Thoracic aorta (tissue), 2 donors: ENCODE results near the gene SERTM1. TPM values are rescaled to one million over a fixed set of nuclear protein-coding genes. Genes with fewer than 3 reads are reported as not detected.

ENCODE experiments used
- ATAC-seq: fragments of 150-250 bp; one replicate; pipeline ENCODE4 v1.8.0; 2017; ENCODE audit warnings: low read depth; ENCODE audit not compliant: insufficient number of reproducible peaks, low FRiP score
- DNase-seq: peaks from one replicate; pipeline ENCODE4 v3.0.0-alpha.2; 2020; ENCODE audit warnings: low spot score
- H3K27ac ChIP-seq, 2 donors: fragments of 200-600 bp; sonication (generic); 1 replicate in 1 of 2; 2 replicates in 1 of 2; pipeline ENCODE4 v1.5.1; 2016; ENCODE audit warnings: mild to moderate bottlenecking in 2 of 2, moderate library complexity in 2 of 2
- H3K27me3 ChIP-seq: fragments of 200-600 bp; sonication (generic); replicated peaks from 2 replicates; pipeline ENCODE4 v1.6.0; 2016; ENCODE audit warnings: mild to moderate bottlenecking; ENCODE audit not compliant: insufficient read depth
- H3K36me3 ChIP-seq: fragments of 200-600 bp; sonication (generic); one replicate; pipeline ENCODE4 v1.5.1; 2016
- H3K4me1 ChIP-seq, 2 donors: fragments of 200-600 bp; sonication (generic); 1 replicate in 1 of 2; 2 replicates in 1 of 2; pipeline versions ENCODE4 v1.5.1 to v1.6.0; 2016; ENCODE audit warnings: low read depth in 2 of 2, mild to moderate bottlenecking in 1 of 2; ENCODE audit not compliant: control insufficient read depth in 1 of 2
- H3K4me3 ChIP-seq: fragments of 200-600 bp; sonication (generic); 2 replicates; pipeline ENCODE4 v1.5.1; 2016; ENCODE audit warnings: mild to moderate bottlenecking
- H3K9me3 ChIP-seq: fragments of 200-600 bp; sonication (generic); 2 replicates; pipeline ENCODE4 v1.5.1; 2016
- total RNA-seq, 2 donors: library from RNA; depleted of rRNA; stranded (reverse); fragments of >200 nt; gene quantifications; one replicate each; pipeline versions ENCODE4 v1.1.0 to v1.2.3, GENCODE V29; 2016
- TF ChIP-seq, protein P1 (sequence below): fragments of 200-600 bp; sonication (generic); IDR thresholded peaks from one replicate; pipeline ENCODE4 v1.5.1; 2019; ENCODE audit warnings: antibody characterized with exemption

SERTM1 gene
- total RNA-seq, 2 donors from 2014 or later: not detected

DNA sequence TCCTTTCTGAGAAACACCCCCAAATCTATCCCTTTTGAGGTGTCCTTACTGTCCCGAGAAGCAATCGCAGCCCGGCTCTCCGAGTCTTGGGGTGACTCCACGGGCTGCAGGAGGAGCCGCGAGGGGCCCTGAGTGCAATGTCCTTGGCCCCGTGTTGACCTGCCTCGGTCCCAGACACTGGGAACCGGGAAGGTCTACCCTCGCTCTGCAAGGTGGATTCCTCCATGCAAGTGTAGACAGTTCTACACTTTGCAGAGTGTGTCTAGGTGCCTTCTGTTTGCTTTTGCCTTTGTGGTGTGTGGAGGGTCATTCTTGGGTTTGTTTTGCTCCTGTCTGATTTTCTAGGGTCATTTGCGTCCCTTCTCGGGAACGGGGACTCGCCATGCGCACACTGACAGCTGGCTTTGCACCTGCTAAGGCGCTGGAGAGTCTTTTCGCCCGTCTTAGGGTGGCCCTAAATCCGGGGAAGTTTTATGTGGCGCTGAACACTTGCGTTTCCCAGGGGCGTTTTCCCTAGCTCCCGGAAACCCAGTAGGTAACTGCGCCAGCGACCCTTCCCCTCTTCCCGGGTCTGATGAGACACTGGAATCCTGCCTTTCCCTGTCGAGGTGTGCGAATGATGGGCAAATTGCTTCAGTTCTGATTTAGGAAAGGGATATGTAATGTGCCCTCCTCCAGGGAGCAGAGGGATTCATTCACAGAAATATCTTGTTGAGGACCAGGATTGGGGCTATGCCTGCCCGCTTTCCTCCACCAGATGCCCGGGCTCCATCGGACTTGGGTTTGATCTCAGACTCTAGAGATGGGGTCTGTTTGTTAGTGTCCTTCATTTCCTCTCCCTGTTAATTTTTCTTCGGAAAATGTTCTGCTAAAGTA lies 755 bp downstream of the SERTM1 start:
- TF ChIP-seq, protein P1, sequence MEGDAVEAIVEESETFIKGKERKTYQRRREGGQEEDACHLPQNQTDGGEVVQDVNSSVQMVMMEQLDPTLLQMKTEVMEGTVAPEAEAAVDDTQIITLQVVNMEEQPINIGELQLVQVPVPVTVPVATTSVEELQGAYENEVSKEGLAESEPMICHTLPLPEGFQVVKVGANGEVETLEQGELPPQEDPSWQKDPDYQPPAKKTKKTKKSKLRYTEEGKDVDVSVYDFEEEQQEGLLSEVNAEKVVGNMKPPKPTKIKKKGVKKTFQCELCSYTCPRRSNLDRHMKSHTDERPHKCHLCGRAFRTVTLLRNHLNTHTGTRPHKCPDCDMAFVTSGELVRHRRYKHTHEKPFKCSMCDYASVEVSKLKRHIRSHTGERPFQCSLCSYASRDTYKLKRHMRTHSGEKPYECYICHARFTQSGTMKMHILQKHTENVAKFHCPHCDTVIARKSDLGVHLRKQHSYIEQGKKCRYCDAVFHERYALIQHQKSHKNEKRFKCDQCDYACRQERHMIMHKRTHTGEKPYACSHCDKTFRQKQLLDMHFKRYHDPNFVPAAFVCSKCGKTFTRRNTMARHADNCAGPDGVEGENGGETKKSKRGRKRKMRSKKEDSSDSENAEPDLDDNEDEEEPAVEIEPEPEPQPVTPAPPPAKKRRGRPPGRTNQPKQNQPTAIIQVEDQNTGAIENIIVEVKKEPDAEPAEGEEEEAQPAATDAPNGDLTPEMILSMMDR: no peak
- H3K4me1 ChIP-seq: no peaks in the 10 kb centered on the region
- no peaks in the 10 kb centered on the region for H3K27me3 ChIP-seq
- ATAC-seq: no peak
- no peaks in the 10 kb centered on the region for H3K9me3 ChIP-seq
- no peak overlapping the region for H3K27ac ChIP-seq
- DNase-seq: no peak
- H3K4me3 ChIP-seq: no peak overlapping the region
- no peaks in the 10 kb centered on the region for H3K36me3 ChIP-seq

DNA sequence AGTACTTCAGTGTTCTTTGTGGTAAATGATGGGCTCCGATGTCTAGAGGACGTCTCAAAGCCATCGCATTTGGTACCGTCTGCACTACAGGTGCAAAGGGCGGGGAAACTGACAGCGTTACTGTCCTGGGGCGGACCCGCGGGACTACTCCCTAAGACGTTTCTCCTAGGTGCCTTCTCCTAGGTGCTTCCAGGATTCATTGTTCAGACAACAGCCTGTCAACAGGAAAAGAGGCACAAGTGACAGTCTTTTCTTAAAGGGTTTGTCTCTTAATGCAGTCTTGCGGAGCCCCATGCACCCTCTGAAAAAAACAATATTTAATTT lies 1.4 kb downstream of the SERTM1 start:
- Histone ChIP-seq H3K4me3 (no peak overlapping the region), H3K36me3 (no peaks in the 10 kb centered on the region), H3K27ac (no peak overlapping the region), H3K9me3 (no peaks in the 10 kb centered on the region), H3K4me1 (no peaks in the 10 kb centered on the region), H3K27me3 (no peaks in the 10 kb centered on the region)
- TF ChIP-seq, protein P1: no peak
- DNase-seq: no peak
- ATAC-seq: no peak

DNA sequence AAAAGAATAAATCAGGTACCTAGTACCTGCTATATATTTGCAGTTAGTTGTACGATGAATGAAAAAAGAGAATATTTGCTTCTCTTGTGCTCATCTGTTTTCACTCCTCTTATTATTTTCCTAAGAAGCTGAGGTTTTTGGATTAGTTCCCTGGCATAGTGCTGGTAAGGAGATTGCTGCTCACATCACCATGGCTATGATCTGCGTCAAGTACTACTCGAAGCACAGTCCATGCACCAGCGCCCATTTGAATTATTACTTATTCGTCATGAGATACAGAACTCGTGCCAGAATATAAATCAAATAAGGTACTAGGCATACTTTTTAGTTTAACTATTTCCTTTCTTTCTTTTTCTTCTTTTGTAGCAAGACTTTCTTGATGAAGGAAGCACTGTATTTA lies 7.1 kb downstream of the SERTM1 start:
- no peak overlapping the region for H3K4me3 ChIP-seq
- TF ChIP-seq, protein P1: no peak
- H3K27me3 ChIP-seq: no peaks in the 10 kb centered on the region
- no peak overlapping the region for H3K27ac ChIP-seq
- H3K9me3 ChIP-seq: no peaks in the 10 kb centered on the region
- H3K4me1 ChIP-seq: no peaks in the 10 kb centered on the region
- no peaks in the 10 kb centered on the region for H3K36me3 ChIP-seq
- ATAC-seq (no peak), DNase-seq (no peak)

DNA sequence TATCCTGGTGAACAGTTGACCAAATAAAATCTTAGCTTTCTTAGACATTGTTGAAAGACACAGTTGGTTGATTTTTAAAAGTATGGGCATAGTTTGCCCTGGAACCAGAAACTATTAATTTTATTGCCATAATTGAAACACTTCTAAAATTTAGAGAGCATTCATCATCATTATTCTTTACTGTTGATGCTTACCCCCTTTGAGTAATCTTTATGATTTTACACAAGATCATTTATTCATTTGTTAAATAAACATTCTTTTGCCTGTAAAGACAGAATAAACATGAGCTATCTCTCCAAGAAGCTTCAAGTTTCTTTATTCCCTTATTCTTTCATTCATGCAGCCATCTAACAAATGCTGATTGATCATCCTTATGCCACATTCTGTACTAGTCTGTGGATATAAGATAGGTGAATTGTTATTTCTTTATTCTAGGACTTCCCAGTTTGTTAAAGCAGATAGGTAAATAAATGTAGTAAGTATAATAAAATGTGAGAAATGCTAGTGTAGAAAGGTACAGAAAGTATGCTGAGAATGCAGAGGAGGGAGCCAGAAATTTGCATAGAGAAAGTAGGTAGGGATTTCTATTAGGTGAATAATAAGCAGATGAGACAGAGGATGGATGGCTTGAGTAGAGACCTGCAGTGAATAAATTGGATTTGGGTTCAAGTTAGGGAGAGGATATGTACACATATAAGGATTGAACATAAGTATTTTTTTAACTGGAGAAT lies 8.2 kb downstream of the SERTM1 start:
- no peak for ATAC-seq
- DNase-seq: no peak
- no peaks in the 10 kb centered on the region for H3K4me1 ChIP-seq
- no peak overlapping the region for H3K4me3 ChIP-seq
- H3K9me3 ChIP-seq: no peaks in the 10 kb centered on the region
- no peak overlapping the region for H3K27ac ChIP-seq
- TF ChIP-seq, protein P1: no peak
- no peaks in the 10 kb centered on the region for H3K27me3 ChIP-seq
- no peaks in the 10 kb centered on the region for H3K36me3 ChIP-seq

DNA sequence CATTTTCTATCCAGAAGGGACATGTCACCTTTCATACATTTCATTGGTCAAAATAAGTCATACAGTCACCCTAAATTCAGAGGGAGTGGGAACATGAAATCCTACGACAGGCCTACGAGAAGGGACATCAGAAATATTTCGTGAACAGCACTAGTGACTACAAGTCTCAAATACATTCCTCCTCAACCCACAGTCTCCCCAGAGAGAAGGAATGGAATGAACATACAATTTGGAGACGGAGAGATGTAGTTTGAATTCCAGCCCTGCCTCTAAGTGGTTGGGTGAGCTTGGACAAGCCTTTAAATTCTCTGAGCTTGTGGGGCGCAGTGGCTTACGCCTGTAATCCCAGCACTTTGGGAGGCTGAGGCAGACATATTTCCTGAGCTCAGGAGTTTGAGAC lies 9.9 kb downstream of the SERTM1 start:
- Histone ChIP-seq H3K4me1 (no peaks in the 10 kb centered on the region), H3K27me3 (no peaks in the 10 kb centered on the region), H3K36me3 (no peaks in the 10 kb centered on the region), H3K4me3 (no peak overlapping the region), H3K27ac (no peak overlapping the region), H3K9me3 (no peaks in the 10 kb centered on the region)
- no peak for DNase-seq
- no peak for ATAC-seq
- TF ChIP-seq, protein P1: no peak
